Measurements from ENCODE around the gene TMEM131. TPM values are rescaled to one million over a fixed set of nuclear protein-coding genes. Genes with fewer than 3 reads are reported as not detected.

TMEM131 gene
- total and polyA plus RNA-seq, 2 experiments from 2014 or later: 9.2 to 22.7 TPM

DNA sequence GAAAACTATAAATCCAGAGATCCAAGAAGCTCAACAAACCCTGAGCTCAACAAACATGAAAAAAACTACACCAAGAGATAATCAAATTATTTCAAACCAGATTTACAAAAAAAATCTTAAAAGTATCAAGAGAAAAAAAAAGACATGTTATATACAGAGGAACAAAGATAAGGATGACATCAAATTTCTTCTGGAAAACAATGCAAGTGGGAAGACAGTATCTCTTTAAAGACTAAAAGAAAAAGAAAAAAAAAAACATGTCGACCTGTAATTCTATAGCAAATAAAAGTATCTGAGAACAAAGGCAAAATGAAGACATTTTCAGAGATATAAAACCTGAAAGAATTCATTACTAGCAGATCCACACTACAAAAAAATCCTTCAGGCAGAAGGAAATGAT is 21.3 kb downstream of the TMEM131 start:
- no peak overlapping the region for H3K4me2 ChIP-seq
- Mint-ChIP-seq H3K27ac (no peak overlapping the region), H3K9me3 (peaks cover 30% of the 10 kb centered on the region), H3K4me1 (0 out of 3 replicates have a peak, but pooled peaks cover 2% of the 10 kb centered on the region), H3K4me3 (no peak overlapping the region), H3K36me3 (ENCODE audit: low read depth) (peaks cover 37% of the 10 kb centered on the region), H3K27me3 (ENCODE audit: insufficient read depth, low read depth, poor library complexity) (no peaks in the 10 kb centered on the region)
- no peak for ATAC-seq
- peaks cover 88% of the 10 kb centered on the region for H3K79me2 ChIP-seq (replicated peaks; ENCODE audit: insufficient read depth)
- H3K4me3 ChIP-seq: no peak overlapping the region
- no peaks in the 10 kb centered on the region for H3K9me2 ChIP-seq (ENCODE audit: insufficient read depth)
- H3K36me3 ChIP-seq (ENCODE audit: insufficient read depth): no peaks in the 10 kb centered on the region
- H3K4me1 ChIP-seq (ENCODE audit: insufficient read depth): no peaks in the 10 kb centered on the region
- H3K27me3 ChIP-seq (ENCODE audit: insufficient read depth): no peaks in the 10 kb centered on the region
- H2AFZ ChIP-seq: no peak overlapping the region
- H3K27ac ChIP-seq (ENCODE audit: low read depth): no peak overlapping the region
- H3F3A ChIP-seq (replicated peaks; ENCODE audit: low read depth): no peaks in the 10 kb centered on the region
- no peak for DNase-seq (ENCODE audit: low spot score)
- no peak for TF ChIP-seq ZNF114 (CRISPR knock-in tag; IDR thresholded peaks at IDR 0.05)
- TF ChIP-seq JUNB (IDR thresholded peaks at IDR 0.05; ENCODE audit: unreplicated experiment): no peak
- peaks cover 2% of the 10 kb centered on the region; the same call in 1 of the 2 replicates for H4K20me1 ChIP-seq (replicated peaks; ENCODE audit: insufficient read depth)

DNA sequence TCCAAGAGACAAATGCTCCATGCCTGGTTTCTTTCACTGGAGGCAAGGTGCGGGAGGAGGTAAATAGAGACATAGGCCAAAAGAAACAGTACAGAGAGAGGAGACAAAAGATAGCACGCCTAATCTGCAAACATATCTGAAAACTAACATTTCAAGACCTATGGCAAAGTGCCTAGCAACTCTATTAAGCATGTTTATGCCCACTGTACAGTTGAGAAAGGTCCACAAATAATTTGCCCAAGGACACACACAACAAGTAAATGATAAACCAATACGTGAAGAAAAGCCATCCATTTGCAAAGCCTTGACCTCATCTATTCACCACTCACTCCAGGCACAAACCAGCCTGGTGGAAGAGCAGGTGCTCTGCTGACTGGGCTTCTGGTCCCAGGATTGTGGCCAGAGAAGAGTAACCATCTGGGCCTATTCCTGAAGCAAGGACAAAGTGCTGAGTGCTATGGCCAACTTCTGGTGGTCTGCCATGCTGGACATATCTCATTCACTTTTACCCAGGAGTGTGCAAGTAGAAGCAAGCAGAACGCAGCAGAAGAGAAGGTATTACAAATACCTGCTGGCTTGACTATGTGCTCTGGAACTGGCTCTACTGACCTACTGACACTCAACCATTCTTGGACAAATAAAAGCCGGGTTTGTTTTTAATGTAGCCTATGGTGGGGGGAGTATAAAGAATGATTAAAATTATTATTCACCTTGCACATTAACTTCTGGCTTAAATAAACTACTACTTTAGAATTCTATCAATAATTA is 25.3 kb downstream of the TMEM131 start:
- Histone ChIP-seq H3K4me2 (no peak overlapping the region), H4K20me1 (replicated peaks; ENCODE audit: insufficient read depth) (peaks cover 11% of the 10 kb centered on the region; the same call in 1 of the 2 replicates), H3K36me3 (ENCODE audit: insufficient read depth) (no peaks in the 10 kb centered on the region), H3K79me2 (replicated peaks; ENCODE audit: insufficient read depth) (peaks cover 96% of the 10 kb centered on the region), H3K9me2 (ENCODE audit: insufficient read depth) (no peaks in the 10 kb centered on the region), H3K4me1 (ENCODE audit: insufficient read depth) (no peaks in the 10 kb centered on the region; the same call in 1 of the 2 replicates), H3F3A (replicated peaks; ENCODE audit: low read depth) (no peaks in the 10 kb centered on the region), H3K27me3 (ENCODE audit: insufficient read depth) (no peaks in the 10 kb centered on the region), H3K27ac (ENCODE audit: low read depth) (no peak overlapping the region), H2AFZ (no peak overlapping the region), H3K4me3 (no peak overlapping the region)
- Mint-ChIP-seq H3K27me3 (ENCODE audit: insufficient read depth, low read depth, poor library complexity) (no peaks in the 10 kb centered on the region), H3K4me3 (no peak overlapping the region), H3K36me3 (ENCODE audit: low read depth) (peaks cover 22% of the 10 kb centered on the region; the same call in 2 of the 3 replicates), H3K9me3 (peaks cover 23% of the 10 kb centered on the region; the same call in 2 of the 3 replicates), H3K4me1 (peaks cover 8% of the 10 kb centered on the region; the same call in 2 of the 3 replicates), H3K27ac (no peak overlapping the region)
- TF ChIP-seq JUNB (IDR thresholded peaks at IDR 0.05; ENCODE audit: unreplicated experiment) (no peak), STAT1 (IDR thresholded peaks at IDR 0.05; ENCODE audit: unreplicated experiment) (no peak), EZH2 (IDR thresholded peaks at IDR 0.05; ENCODE audit: low read depth, unreplicated experiment) (no peak), NANOG (IDR thresholded peaks at IDR 0.05; ENCODE audit: borderline replicate concordance) (no peak), ZNF114 (CRISPR knock-in tag; IDR thresholded peaks at IDR 0.05) (no peak)
- TF ChIP-seq, protein P1, sequence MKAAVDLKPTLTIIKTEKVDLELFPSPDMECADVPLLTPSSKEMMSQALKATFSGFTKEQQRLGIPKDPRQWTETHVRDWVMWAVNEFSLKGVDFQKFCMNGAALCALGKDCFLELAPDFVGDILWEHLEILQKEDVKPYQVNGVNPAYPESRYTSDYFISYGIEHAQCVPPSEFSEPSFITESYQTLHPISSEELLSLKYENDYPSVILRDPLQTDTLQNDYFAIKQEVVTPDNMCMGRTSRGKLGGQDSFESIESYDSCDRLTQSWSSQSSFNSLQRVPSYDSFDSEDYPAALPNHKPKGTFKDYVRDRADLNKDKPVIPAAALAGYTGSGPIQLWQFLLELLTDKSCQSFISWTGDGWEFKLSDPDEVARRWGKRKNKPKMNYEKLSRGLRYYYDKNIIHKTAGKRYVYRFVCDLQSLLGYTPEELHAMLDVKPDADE (IDR thresholded peaks at IDR 0.05): no peak
- ATAC-seq (no peak), DNase-seq (ENCODE audit: low spot score) (no peak)
